ENCODE results near the gene SARDH. TPM values are rescaled to one million over a fixed set of nuclear protein-coding genes. Genes with fewer than 3 reads are reported as not detected.

Gene SARDH
- total RNA-seq, 4 donors from 2014 or later = 0.39 to 2.9 (median 0.51) TPM

- Histone ChIP-seq H3K27ac (replicated peaks in 1 of 4) (no peak overlapping the region), H3K36me3 (no peaks in the 10 kb centered on the region), H3K4me1 (no peaks in the 10 kb centered on the region), H3K4me3 (no peak overlapping the region), H3K27me3 (peaks cover 0 to 82% (median 0%) of the 10 kb centered on the region in 4 donors), H3K9me3 (no peaks in the 10 kb centered on the region)
- intact Hi-C loops (cut with DNase I) = no loop called here
- no peak for DNase-seq (ENCODE audit: extremely low spot score)
- 89% methylated on average over 10 of the region's 10 CpGs for WGBS
- no peak for TF ChIP-seq POLR2AphosphoS5 (IDR thresholded peaks at IDR 0.05)
- no peak for TF ChIP-seq EP300 (IDR thresholded peaks at IDR 0.05)
- TF ChIP-seq POLR2A (IDR thresholded peaks at IDR 0.05; ENCODE audit: low read depth) = no peak
- TF ChIP-seq, protein P1, sequence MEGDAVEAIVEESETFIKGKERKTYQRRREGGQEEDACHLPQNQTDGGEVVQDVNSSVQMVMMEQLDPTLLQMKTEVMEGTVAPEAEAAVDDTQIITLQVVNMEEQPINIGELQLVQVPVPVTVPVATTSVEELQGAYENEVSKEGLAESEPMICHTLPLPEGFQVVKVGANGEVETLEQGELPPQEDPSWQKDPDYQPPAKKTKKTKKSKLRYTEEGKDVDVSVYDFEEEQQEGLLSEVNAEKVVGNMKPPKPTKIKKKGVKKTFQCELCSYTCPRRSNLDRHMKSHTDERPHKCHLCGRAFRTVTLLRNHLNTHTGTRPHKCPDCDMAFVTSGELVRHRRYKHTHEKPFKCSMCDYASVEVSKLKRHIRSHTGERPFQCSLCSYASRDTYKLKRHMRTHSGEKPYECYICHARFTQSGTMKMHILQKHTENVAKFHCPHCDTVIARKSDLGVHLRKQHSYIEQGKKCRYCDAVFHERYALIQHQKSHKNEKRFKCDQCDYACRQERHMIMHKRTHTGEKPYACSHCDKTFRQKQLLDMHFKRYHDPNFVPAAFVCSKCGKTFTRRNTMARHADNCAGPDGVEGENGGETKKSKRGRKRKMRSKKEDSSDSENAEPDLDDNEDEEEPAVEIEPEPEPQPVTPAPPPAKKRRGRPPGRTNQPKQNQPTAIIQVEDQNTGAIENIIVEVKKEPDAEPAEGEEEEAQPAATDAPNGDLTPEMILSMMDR (IDR thresholded peaks at IDR 0.05) = no peak
Measured at GRCh38 chr9:133618726-133619125, 119.4 kb downstream of the SARDH start.

DNA sequence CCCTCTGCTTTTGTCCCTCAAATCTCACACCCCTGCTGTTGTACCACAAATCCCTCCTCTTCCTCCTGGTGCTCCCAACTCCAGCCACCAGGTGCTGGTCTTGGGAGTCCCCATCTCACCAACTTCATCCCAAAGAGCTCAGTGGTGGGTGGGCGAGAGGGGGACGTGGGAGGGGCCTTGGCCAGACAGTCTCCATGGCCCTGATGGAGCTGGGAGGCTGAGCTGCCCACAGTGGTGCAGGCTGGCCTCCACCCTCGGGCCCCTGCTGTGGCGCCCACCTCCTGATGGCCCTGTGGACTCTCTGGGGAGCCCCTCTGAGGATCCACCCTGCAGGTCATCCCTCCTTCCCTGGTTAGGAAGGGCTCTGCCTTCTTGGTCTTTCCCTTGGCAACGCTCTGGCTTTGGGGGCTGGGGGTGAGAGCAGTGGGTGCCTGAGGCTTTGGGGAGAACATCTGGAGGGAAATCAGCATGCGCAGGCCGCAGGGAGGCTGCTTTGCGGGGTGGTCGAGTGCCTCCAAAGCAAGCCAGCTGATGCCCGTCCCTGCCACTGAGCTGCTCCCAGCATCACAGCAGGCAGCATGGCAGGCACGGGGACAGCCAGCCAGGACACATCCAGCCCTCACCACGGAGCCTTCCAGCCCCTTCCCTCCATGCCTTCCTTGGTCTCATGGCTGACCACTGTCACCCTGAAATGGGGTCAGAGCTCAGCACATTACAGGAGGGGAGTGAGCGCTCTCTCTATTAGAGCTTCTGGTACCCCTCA lies 121.3 kb downstream of the SARDH start:
- 72% methylated on average over 9 of the region's 13 CpGs for WGBS
- intact Hi-C loops (cut with DNase I) = no loop called here
- H3K9me3 ChIP-seq = no peaks in the 10 kb centered on the region
- DNase-seq (ENCODE audit: extremely low spot score) = no peak
- H3K4me1 ChIP-seq = no peaks in the 10 kb centered on the region
- no peaks in the 10 kb centered on the region for H3K36me3 ChIP-seq
- H3K4me3 ChIP-seq = no peak overlapping the region
- H3K27me3 ChIP-seq = peaks cover 0 to 82% (median 0%) of the 10 kb centered on the region in 4 donors
- H3K27ac ChIP-seq (replicated peaks in 1 of 4) = no peak overlapping the region
- TF ChIP-seq EP300 (IDR thresholded peaks at IDR 0.05) (no peak), POLR2A (IDR thresholded peaks at IDR 0.05; ENCODE audit: low read depth) (no peak), POLR2AphosphoS5 (IDR thresholded peaks at IDR 0.05) (no peak)
- TF ChIP-seq, protein P1 (IDR thresholded peaks at IDR 0.05) = no peak

- Histone ChIP-seq H3K4me1 (no peaks in the 10 kb centered on the region), H3K4me3 (no peak overlapping the region), H3K36me3 (no peaks in the 10 kb centered on the region), H3K27ac (replicated peaks in 1 of 4) (no peak overlapping the region), H3K27me3 (peaks cover under 1 to 90% (median 1%) of the 10 kb centered on the region in 4 donors), H3K9me3 (no peaks in the 10 kb centered on the region)
- intact Hi-C loops (cut with DNase I) = no loop called here
- TF ChIP-seq EP300 (IDR thresholded peaks at IDR 0.05) (no peak), POLR2AphosphoS5 (IDR thresholded peaks at IDR 0.05) (no peak), POLR2A (IDR thresholded peaks at IDR 0.05; ENCODE audit: low read depth) (no peak)
- TF ChIP-seq, protein P1 (IDR thresholded peaks at IDR 0.05) = no peak
- WGBS = 82% methylated on average over 12 of the region's 13 CpGs
- DNase-seq (ENCODE audit: extremely low spot score) = no peak
Measured at GRCh38 chr9:133615606-133616188, 122.5 kb downstream of the SARDH start.

GRCh38 chr9:133615186-133615585 lies 123.0 kb downstream of the SARDH start:
- TF ChIP-seq EP300 (IDR thresholded peaks at IDR 0.05) (no peak), POLR2A (IDR thresholded peaks at IDR 0.05; ENCODE audit: low read depth) (no peak), POLR2AphosphoS5 (IDR thresholded peaks at IDR 0.05) (no peak)
- TF ChIP-seq, protein P1 (IDR thresholded peaks at IDR 0.05) = no peak
- 28% methylated on average over 15 of the region's 16 CpGs for WGBS
- intact Hi-C loops (cut with DNase I) = no loop called here

More at GRCh38 chr9:133615186-133615585, 123.0 kb downstream of the SARDH start:
- no peak overlapping the region for H3K27ac ChIP-seq (replicated peaks in 1 of 4)
- H3K27me3 ChIP-seq = peaks cover 2 to 96% (median 5%) of the 10 kb centered on the region in 4 donors
- H3K36me3 ChIP-seq = no peaks in the 10 kb centered on the region
- H3K4me3 ChIP-seq = no peak overlapping the region
- H3K9me3 ChIP-seq = no peaks in the 10 kb centered on the region
- H3K4me1 ChIP-seq = no peaks in the 10 kb centered on the region
- no peak for DNase-seq (ENCODE audit: extremely low spot score)

Measured in esophagus muscularis mucosa (tissue), 4 donors.